K562 (cell line): ENCODE results near the gene GCKR. TPM values are rescaled to one million over a fixed set of nuclear protein-coding genes. Genes with fewer than 3 reads are reported as not detected.
"Not testable (repeated sequence)": the region's sequence is repeated elsewhere in the genome, so short reads cannot be mapped to it uniquely, and the experiment has no call there.

Experiments used
- ARID1B ChIP-seq: fragments of 450-650 bp; IDR thresholded peaks from 2 replicates; pipeline ENCODE4 v1.6.1; 2016; ENCODE audit warnings: antibody characterized with exemption, mild to moderate bottlenecking, inconsistent platforms
- ARNT ChIP-seq, 2 experiments: fragments of 450-650 bp; IDR thresholded peaks; 2 replicates each; pipeline ENCODE4 v1.6.1; 2016; ENCODE audit warnings: mild to moderate bottlenecking in 1 of 2
- ATF1 ChIP-seq, 2 experiments: fragments of 450-650 bp in 1 of 2; IDR thresholded peaks; 2 replicates each; pipeline ENCODE4 v1.6.1; 2016; ENCODE audit warnings: missing compliant biosample characterization in 1 of 2, missing genetic modification characterization in 1 of 2
- CBFA2T2 ChIP-seq: fragments of 450-650 bp; conservative IDR thresholded peaks from 2 replicates; pipeline ENCODE4 v1.6.1; 2017; ENCODE audit warnings: mild to moderate bottlenecking
- CBFA2T3 ChIP-seq: fragments of 450-650 bp; IDR thresholded peaks from 2 replicates; pipeline ENCODE4 v1.6.1; 2017
- CEBPB ChIP-seq: fragments of 450-650 bp; IDR thresholded peaks from 2 replicates; pipeline ENCODE4 v1.6.1; 2016; ENCODE audit warnings: missing genetic modification characterization, missing compliant biosample characterization
- DPF2 ChIP-seq: fragments of 450-650 bp; IDR thresholded peaks from 2 replicates; pipeline ENCODE4 v1.6.1; 2016
- EP400 ChIP-seq: fragments of 450-650 bp; IDR thresholded peaks from 2 replicates; pipeline ENCODE4 v1.6.1; 2017; ENCODE audit warnings: antibody characterized with exemption, mild to moderate bottlenecking, moderate library complexity
- ESRRA ChIP-seq: fragments of 450-650 bp; IDR thresholded peaks from 2 replicates; pipeline ENCODE4 v1.6.1; 2014; ENCODE audit warnings: low read depth, mild to moderate bottlenecking, moderate library complexity, borderline replicate concordance
- ETV1 ChIP-seq: fragments of 450-650 bp; conservative IDR thresholded peaks from 2 replicates; pipeline ENCODE4 v1.6.1; 2016; ENCODE audit warnings: missing genetic modification characterization, control low read depth, low read depth, missing compliant biosample characterization
- FOXK2 ChIP-seq, 2 experiments: fragments of 450-650 bp; IDR thresholded peaks in 1 of 2; conservative IDR thresholded peaks in 1 of 2; 2 replicates each; pipeline ENCODE4 v1.6.1; 2016; ENCODE audit warnings: low read depth in 2 of 2, mild to moderate bottlenecking in 1 of 2
- HDAC3 ChIP-seq: fragments of 450-650 bp; IDR thresholded peaks from 2 replicates; pipeline ENCODE4 v1.6.1; 2018; ENCODE audit warnings: borderline replicate concordance, mild to moderate bottlenecking, moderate library complexity; ENCODE audit not compliant: partially characterized antibody
- KDM1A ChIP-seq, 2 experiments: fragments of 450-650 bp; IDR thresholded peaks; 2 replicates each; pipeline ENCODE4 v1.6.1; 2016; ENCODE audit warnings: mild to moderate bottlenecking in 2 of 2
- LARP7 ChIP-seq: fragments of 450-650 bp; IDR thresholded peaks from 2 replicates; pipeline ENCODE4 v1.6.1; 2016
- LEF1 ChIP-seq: fragments of 450-650 bp; IDR thresholded peaks from 2 replicates; pipeline ENCODE4 v1.6.1; 2016; ENCODE audit warnings: mild to moderate bottlenecking
- MTA2 ChIP-seq: fragments of 450-650 bp; IDR thresholded peaks from 2 replicates; pipeline ENCODE4 v1.6.1; 2016; ENCODE audit warnings: low read depth
- NBN ChIP-seq: fragments of 450-650 bp; IDR thresholded peaks from 2 replicates; pipeline ENCODE4 v1.6.1; 2016; ENCODE audit warnings: low read depth, mild to moderate bottlenecking
- NFIC ChIP-seq: fragments of 450-650 bp; IDR thresholded peaks from 2 replicates; pipeline ENCODE4 v1.6.1; 2017; ENCODE audit warnings: mild to moderate bottlenecking, inconsistent platforms
- SMAD4 ChIP-seq: fragments of 250-450 bp; sonication (Bioruptor Pico); conservative IDR thresholded peaks from 2 replicates; pipeline ENCODE4 v1.8.0; 2021; ENCODE audit warnings: inconsistent platforms, mild to moderate bottlenecking, moderate library complexity
- SMARCA4 ChIP-seq: fragments of 450-650 bp; IDR thresholded peaks from 2 replicates; pipeline ENCODE4 v1.6.1; 2016
- SMARCE1 ChIP-seq: fragments of 450-650 bp; IDR thresholded peaks from 2 replicates; pipeline ENCODE4 v1.7.1; 2016; ENCODE audit warnings: mild to moderate bottlenecking
- SOX6 ChIP-seq: fragments of 450-650 bp; IDR thresholded peaks from 2 replicates; pipeline ENCODE4 v1.6.1; 2014; ENCODE audit warnings: mild to moderate bottlenecking
- TCF3 ChIP-seq: sonication (generic); formaldehyde crosslinking; IDR thresholded peaks from 2 replicates; pipeline ENCODE4 v1.4.0; 2020; ENCODE audit warnings: mild to moderate bottlenecking, missing genetic modification reagents
- ZNF316 ChIP-seq: fragments of 450-650 bp; IDR thresholded peaks from 2 replicates; pipeline ENCODE4 v1.6.1; 2016
- polyA plus RNA-seq, 8 experiments: library from polyadenylated mRNA; depleted of rRNA in 4 of 8; stranded (reverse) in 5 of 8; unstranded in 3 of 8; fragments of >200 nt; fragmentation: Nextera tagmentation in 2 of 8; fragmentation: Illumina TruSeq in 1 of 8; extraction: Ambion mirVana in 2 of 8; extraction: Trizol in 1 of 8; gene quantifications; 2 replicates each; pipeline versions ENCODE4 v1.2.1 to v1.2.3, GENCODE V29; 2011 to 2014; ENCODE audit warnings: inconsistent platforms in 1 of 8, missing spikeins in 1 of 8
- total RNA-seq, 7 experiments: library from RNA; depleted of rRNA in 6 of 7; stranded (reverse); fragments of >200 nt in 6 of 7; fragmentation: Illumina TruSeq in 2 of 7; extraction: Trizol in 2 of 7; gene quantifications; 2 replicates each; pipeline versions ENCODE4 v1.2.1 to v1.2.3, GENCODE V29; 2011 to 2021; ENCODE audit warnings: low replicate concordance in 1 of 7
- TF ChIP-seq, protein P1 (sequence below), 2 experiments: fragments of 450-650 bp in 1 of 2; sonication (generic) in 1 of 2; formaldehyde crosslinking in 1 of 2; IDR thresholded peaks in 1 of 2; conservative IDR thresholded peaks in 1 of 2; 2 replicates each; pipeline versions ENCODE4 v1.6.1 to v1.8.1; 2016 to 2023; ENCODE audit warnings: mild to moderate bottlenecking in 2 of 2, moderate library complexity in 2 of 2, inconsistent platforms in 1 of 2, missing genetic modification reagents in 1 of 2
- TF ChIP-seq, protein P2 (sequence below), 2 experiments: fragments of 450-650 bp; conservative IDR thresholded peaks; 2 replicates each; pipeline ENCODE4 v1.6.1; 2017; ENCODE audit warnings: mild to moderate bottlenecking in 2 of 2, moderate library complexity in 2 of 2

The GCKR gene
- total and polyA plus RNA-seq, 9 of the 15 experiments (the other 6 are each of a cell fraction or from before 2014, with no cell fraction given), result 0.28 to 0.79 (median 0.50) TPM; not detected in 1

DNA sequence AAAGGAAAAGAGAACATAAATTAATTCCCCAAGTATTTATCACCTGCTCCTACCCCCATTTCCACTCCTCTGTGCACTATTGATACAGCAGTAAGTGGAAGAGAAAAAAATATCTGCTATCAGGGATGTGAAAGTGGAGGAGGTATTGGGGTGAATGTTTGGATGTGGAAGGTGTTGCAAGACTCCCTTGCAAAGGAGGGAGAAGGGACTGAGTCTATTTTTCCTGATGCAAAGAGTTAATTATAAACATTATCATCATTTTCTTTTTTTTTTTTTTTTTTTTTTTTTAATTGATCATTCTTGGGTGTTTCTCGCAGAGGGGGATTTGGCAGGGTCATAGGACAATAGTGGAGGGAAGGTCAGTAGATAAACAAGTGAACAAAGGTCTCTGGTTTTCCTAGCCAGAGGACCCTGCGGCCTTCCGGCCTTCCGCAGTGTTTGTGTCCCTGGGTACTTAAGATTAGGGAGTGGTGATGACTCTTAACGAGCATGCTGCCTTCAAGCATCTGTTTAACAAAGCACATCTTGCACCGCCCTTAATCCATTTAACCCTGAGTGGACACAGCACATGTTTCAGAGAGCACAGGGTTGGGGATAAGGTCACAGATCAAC lies 42.3 kb downstream of the GCKR start (continued):
- TF ChIP-seq SMAD4 (CRISPR knock-in tag) (peak; percentile 20; the same call in 1 of the 2 replicates), EP400 (peak; percentile 64), ZNF316 (0 out of 2 replicates have a peak, but pooled peaks have one; percentile 9), SMARCE1 (peak; percentile 68; the same call in 1 of the 2 replicates), HDAC3 (peak; percentile 17), SMARCA4 (peak; percentile 77), CBFA2T3 (peak; percentile 90), TCF3 (CRISPR knock-in tag) (peak; percentile 64), ARID1B (peak; percentile 86), LEF1 (0 out of 2 replicates have a peak, but pooled peaks have one; percentile 28), CBFA2T2 (peak; percentile 83), DPF2 (peak; percentile 87), MTA2 (peak; percentile 42; the same call in 1 of the 2 replicates), KDM1A (IDR thresholded peaks at IDR 0.05) (peak; percentile 70 to 73), NFIC (peak; percentile 37; the same call in 1 of the 2 replicates), LARP7 (0 out of 2 replicates have a peak, but pooled peaks have one; percentile 10), ATF1 (tag; IDR thresholded peaks at IDR 0.05) (0 out of 2 replicates have a peak, but pooled peaks have one; percentile 42), NBN (peak; percentile 34; the same call in 1 of the 2 replicates), ARNT (IDR thresholded peaks at IDR 0.05) (0 out of 4 replicates have a peak, but pooled peaks of 1 of the 2 experiments have one; percentile 28), ETV1 (peak; percentile 62), FOXK2 (conservative IDR thresholded peaks at IDR 0.05 in 1 of 2, IDR thresholded peaks at IDR 0.05 in 1 of 2; ENCODE audit: low read depth in 2 of 2) (peak; percentile 48 to 50; a peak in 2 of 4 replicates), ESRRA (0 out of 2 replicates have a peak, but pooled peaks have one; percentile 16), CEBPB (tag) (peak; percentile 74), SOX6 (peak; percentile 91)
- TF ChIP-seq, protein P1, sequence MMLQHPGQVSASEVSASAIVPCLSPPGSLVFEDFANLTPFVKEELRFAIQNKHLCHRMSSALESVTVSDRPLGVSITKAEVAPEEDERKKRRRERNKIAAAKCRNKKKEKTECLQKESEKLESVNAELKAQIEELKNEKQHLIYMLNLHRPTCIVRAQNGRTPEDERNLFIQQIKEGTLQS (IDR thresholded peaks at IDR 0.05), result 0 out of 2 replicates have a peak, but pooled peaks have one; percentile 19
- TF ChIP-seq, protein P1 (CRISPR knock-in tag; conservative IDR thresholded peaks at IDR 0.05), result not testable (repeated sequence)
- not testable (repeated sequence) for TF ChIP-seq ATF1 (CRISPR knock-in tag; IDR thresholded peaks at IDR 0.05)
- TF ChIP-seq, protein P2, sequence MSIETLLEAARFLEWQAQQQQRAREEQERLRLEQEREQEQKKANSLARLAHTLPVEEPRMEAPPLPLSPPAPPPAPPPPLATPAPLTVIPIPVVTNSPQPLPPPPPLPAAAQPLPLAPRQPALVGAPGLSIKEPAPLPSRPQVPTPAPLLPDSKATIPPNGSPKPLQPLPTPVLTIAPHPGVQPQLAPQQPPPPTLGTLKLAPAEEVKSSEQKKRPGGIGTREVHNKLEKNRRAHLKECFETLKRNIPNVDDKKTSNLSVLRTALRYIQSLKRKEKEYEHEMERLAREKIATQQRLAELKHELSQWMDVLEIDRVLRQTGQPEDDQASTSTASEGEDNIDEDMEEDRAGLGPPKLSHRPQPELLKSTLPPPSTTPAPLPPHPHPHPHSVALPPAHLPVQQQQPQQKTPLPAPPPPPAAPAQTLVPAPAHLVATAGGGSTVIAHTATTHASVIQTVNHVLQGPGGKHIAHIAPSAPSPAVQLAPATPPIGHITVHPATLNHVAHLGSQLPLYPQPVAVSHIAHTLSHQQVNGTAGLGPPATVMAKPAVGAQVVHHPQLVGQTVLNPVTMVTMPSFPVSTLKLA (conservative IDR thresholded peaks at IDR 0.05), result peak; percentile 52 to 69; a peak in 3 of 4 replicates
- TF ChIP-seq, all 486 proteins: peak for 37; not testable (repeated sequence) for 449
